Amygdala (tissue), 56 donors: ENCODE results near the gene DSCAML1.

ENCODE experiments used
- DNase-seq, 56 donors: peaks; one replicate each; lab custom pipeline; 2025; lab: John Stamatoyannopoulos, UW

The DSCAML1 gene

DNA sequence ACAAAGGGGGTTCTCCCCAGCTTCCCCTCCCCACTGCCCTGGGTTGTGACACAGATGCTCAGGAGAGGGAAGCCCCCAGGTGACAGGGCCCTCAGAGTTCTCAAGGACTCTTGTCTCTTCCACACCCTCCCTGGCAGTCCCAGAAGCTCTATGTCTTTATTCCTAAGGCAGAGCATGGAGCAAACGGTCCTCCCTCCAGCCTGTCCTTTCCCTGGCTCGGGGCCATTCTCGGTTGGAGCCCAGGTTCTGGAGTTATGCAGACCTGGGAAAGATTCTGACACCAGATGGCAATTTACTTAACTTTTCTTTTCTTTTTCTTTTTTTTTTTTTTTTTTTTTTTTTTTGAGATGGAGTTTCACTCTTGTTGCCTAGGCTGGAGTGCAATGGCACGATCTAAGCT is 282.8 kb downstream of the DSCAML1 start:
- no peak for DNase-seq

GRCh38 chr11:117513666-117514065 is 283.4 kb downstream of the DSCAML1 start:
- no peak for DNase-seq

DNA sequence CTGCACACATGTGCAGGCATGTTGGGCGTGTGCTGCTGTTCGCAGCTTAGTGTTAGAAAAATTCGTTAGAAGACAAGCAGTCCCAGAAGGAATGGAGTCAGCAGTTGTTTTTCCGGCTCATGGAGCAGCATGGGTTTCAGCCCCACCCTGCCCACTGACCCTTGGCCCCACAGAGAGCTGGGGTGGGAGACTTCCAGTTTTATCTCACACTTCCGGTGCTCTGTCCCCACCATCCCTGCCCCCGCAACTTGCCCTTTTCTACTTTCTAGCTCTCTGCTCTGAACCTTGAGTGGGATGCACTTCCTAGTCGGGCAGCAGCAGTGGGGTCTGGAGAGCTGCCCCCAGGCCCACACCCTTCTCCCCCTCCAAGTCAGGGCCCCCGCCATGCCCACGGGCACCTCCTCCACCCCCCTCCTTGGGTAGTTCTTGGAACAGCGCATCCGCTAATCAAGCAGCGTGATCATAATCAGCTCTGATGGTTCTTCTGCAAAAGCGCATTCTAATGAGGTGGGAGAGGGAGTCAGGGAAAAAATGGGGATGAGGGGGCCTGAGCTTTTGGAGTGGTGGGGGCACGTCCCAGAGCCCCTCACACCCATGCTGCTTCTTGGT is 285.0 kb downstream of the DSCAML1 start:
- no peak for DNase-seq

GRCh38 chr11:117511483-117511930 is 285.5 kb downstream of the DSCAML1 start:
- DNase-seq = no peak

- no peak for DNase-seq
Measured at GRCh38 chr11:117510646-117511045, 286.4 kb downstream of the DSCAML1 start.

DNA sequence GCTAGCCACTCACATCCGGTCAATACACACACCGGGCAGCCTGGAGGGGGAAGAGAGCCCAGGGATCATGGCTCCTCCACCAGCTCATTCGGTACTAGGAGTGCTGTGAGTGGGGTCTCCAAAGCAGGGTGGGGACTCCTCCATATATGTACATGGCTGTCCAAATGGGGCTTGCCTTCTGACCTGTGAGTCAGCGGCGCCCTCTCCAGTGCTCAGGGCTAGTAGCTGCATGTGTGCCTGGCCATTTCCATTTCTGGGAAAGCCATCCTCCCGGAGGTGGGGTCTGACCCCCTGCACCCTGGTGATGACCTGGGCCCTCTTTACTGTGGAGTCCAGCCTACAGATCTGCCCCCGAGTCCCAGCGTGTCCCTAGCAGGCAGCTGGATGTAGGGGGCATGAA is 287.5 kb downstream of the DSCAML1 start:
- DNase-seq = no peak

DNA sequence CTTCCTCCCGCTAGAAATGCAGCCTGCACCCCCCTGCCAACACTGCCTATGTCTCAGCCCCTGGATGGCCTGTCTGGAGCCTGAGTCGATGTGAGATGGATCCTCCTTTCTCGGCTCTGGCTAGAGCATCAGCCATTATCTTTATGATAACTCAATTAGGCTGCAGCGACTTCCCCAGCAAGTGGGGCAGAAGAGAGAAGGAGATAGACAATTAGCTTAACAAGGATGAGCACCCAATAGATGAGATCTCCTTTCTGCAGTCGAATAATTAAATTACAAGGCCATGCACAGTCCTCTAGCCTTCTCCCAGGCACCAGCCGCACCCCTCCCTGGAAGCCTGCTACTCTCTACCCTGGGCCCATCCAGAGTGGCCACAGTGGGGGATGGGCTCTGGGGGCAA is 290.0 kb downstream of the DSCAML1 start:
- DNase-seq = no peak

DNA sequence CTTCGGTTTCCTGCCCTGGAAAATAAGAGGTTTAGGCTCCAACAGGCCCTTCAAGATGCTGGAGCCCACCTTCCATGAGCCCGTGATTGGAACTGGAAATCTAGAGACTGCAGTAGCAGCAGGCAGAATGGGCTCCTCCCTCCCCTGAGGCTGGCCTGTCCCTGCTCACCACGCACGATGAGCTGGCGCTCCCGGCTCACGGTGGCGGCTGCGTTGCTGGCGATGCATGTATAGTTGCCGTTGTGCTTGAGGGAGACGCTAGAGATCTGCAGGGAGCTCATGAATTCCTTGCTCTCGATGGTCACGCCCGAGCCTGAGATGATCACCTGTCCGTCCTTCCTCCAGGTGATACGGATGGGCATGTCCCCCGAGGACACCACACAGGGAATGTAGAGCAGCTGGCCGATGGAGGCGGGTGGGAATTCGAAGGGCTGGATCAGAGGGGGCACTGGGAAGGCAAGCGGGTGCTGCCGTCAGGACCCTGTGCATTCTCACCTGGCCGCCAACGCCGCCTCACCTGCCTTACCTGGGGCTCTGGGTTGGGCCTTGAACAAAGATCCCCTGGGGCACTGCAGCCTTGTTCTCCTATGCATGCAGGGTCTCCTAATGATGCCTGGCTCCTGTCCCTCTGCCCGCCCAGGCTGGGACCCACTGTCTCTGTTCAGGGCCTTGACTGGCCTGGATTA is 291.6 kb downstream of the DSCAML1 start:
- DNase-seq = no peak

DNA sequence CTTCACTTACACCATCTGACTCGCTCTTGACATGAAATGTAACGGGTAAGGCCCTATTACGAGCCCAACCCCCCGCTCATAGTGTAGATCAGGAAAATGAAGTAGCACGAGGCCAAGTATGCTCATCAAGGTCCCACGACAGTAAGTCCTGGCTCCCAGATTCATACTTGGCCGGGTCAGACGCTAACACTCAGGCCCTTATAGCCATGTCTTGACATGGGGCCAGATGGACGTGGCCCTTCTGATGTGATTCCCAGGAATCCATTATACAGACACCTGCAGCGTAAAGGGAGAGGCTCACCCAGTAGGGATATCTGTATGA is 294.3 kb downstream of the DSCAML1 start:
- DNase-seq = no peak

- DNase-seq = no peak
Measured at GRCh38 chr11:117502015-117502778, 294.8 kb downstream of the DSCAML1 start.

DNA sequence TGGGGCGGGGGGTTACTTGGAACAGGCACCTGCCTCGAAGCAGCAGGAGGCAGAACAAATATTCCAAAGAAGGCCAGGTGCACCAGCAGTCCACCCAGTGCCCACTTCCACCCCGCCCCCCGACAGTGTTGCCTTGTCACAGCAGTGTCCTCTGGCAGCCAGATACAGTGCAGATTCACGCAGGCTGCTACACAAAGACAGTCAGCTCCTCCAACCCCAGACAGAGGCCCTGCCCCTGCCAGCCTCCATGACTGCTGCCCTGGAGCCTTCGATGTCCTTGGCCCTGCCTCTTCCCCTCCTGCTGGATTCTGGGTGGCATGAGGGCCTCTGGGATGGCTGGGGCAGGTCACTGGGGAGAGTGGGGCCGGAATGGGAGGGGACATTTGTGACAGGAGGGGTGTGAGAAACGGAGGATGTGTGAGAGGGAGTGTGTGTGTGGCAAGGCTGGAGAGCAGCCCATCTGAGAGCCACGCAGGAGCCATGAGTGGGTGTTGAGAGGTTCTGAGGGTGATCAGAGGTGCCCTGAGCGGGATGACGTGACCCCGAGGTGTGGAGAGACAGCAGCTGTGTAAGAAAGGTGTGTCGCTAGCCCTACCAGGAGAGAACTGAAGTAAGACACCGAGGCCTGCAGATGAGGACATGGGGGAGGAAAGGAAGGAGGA is 295.6 kb downstream of the DSCAML1 start:
- no peak for DNase-seq

GRCh38 chr11:117498791-117499190 is 298.2 kb downstream of the DSCAML1 start:
- no peak for DNase-seq

DNA sequence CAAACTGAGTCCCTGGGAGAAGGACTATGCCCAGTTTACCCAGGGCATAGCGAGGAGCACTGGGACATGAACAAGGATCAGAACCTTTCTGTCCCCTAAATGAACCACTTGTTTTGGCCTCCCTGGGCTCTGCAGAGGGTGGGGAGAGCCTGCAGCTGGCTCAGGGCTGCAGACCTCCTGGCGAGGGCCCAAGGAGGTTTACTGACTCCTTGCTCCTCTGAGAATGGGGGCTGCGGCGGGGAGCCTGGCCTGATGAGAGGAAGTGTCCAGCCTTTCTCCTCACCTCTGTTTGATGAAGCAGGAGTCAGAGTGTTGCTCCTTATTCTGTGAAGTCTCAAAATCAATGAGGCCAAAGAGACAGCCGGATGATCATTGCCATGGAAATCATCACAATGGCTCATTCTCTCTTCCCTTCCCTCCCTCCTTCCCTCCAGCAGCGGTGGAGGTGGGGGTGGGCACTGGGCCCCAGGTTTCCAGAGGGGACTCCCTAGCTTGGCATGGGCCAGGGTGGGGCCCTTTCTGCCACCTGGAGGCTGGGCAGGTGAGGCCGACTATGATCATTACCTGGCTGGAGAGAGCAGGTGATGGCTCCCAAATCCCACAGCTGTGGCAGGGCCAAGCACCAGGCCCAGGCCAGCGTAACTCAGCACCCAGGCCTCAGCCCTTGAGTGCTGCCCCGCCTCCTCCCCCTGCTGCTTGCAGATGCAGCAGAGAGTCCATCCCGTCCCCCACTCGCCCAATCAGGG is 299.6 kb downstream of the DSCAML1 start:
- peak in 33 of 56 donors; percentile 10 to 69 (median 48) for DNase-seq

- DNase-seq = peak in 2 of 56 donors; percentile 9 to 53
Measured at GRCh38 chr11:117495357-117495756, 301.7 kb downstream of the DSCAML1 start.

DNA sequence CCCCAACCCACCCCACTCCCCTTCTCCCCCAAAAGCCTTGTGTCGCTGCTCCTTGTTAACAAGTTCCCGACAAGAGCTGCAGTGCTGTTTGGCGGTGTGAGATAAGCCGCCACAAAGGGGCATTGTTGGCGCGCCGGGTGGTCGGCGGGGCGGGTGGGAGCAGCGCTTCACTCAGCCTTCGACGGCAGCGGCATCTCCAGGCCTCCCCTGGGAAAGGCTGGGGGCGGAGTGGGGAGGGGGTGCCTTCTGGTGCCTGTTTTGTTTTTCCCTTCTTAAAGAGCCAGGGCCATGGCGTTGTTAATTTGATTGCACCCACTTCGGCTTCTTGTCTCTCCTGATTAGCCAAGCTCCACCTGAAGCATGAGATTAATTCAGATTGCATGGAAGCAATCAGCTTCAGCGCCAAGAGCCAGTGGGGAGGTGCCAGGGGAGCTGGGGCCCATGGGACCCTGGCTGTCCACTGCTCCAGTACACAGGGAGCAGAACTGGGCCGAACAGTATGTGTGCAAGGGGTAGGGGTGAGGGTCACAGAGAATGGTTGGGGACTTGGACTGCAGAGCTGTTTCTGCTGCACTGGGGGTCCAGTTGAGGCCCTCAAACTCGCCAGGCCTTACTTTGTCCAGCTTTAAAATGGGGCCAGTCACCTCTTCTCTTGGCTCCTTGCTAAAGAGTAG is 304.3 kb downstream of the DSCAML1 start:
- peak in 8 of 56 donors; percentile 4 to 35 (median 26) for DNase-seq

DNA sequence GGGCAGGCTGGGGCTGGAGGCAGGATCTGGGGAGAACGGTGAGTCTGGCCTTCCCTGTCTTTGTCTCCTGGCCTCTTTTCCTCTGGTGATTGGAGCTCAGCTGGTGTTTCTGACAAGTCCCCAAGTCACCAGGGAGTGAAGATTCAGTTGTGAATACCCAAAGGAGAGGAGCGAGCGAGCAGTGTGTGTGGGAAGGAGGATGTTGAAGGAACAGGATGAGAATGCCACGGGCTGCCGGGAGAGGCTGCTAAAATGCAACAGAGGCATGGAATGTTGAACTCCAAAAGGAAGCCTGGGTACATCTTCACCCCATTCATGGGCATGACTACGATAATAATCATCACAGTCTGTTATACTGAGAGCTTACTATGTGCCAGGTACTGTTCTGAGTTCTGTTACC is 306.1 kb downstream of the DSCAML1 start:
- peak in 12 of 56 donors; percentile 8 to 47 (median 15) for DNase-seq

DNA sequence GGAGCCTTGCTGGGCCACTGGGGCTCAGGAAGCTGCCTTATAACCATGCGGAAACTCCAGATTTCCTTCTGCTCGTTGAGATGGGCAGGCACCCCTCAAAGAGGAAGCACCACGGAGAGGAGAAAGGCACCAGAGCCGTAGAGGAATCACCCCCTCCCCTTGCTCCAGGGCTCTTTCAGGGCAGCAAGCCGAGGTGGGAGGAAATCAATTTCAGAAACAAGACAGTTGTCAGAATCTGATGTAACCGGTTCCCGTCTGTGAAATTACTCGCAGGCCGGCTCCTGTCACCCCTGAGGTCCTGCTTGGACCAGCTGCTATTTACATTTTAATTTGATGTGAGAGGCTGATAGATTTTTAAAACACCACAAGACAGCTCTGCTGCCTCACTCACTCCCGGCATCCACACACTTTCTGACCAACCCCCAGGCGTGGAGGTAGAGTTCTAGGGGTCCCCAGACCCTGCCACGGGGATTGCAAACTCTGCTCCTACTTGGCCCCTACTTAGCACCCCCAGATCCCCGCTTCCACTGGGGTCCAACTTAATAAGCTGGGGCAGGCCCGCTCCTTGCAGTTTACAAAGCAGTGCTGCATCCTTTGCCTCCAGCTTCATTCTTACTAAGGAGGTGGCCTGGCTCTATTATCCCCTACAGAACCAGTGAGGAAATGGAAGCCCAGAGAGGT is 306.9 kb downstream of the DSCAML1 start:
- no peak for DNase-seq

GRCh38 chr11:117488996-117489952 is 307.7 kb downstream of the DSCAML1 start:
- no peak for DNase-seq
